GM21423 (cell line): Measurements from ENCODE around the gene HPCAL4.

Source experiments
- ATAC-seq: cut with Tn5 transposase; IDR thresholded peaks from one replicate; pipeline ENCODE4 v1.9.1; 2021; ENCODE audit warnings: mild to moderate bottlenecking, moderate library complexity; ENCODE audit not compliant: unreplicated experiment

The HPCAL4 gene

GRCh38 chr1:39652554-39652953, 38.7 kb downstream of the HPCAL4 start:
- ATAC-seq: no peak

GRCh38 chr1:39652105-39652504, 39.1 kb downstream of the HPCAL4 start:
- ATAC-seq: no peak

- no peak for ATAC-seq
These were observed 40.8 kb downstream of the HPCAL4 start for GRCh38 chr1:39650431-39650830.

GRCh38 chr1:39649636-39650185, 41.5 kb downstream of the HPCAL4 start:
- no peak for ATAC-seq

- no peak for ATAC-seq
These were observed 42.7 kb downstream of the HPCAL4 start for GRCh38 chr1:39648496-39648895.

DNA sequence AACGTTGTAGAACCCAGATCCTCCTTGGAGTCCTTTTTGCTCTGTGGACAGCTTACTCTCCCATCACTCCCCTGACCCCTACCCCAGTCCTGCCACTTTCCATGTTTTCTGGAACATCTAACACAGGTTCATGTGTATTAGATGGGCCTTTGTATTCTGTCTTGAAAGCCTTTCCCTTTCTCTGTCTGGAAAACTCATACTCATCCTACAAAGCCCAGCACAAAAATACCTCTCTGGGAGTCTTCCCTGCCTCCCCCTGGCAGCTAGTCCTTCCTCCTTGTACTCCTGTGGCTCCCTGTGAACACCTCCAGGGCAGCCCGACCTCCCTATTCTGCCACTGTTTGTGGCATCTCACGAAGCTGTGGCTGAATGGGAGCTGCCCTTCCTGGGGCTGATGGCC, 44.0 kb downstream of the HPCAL4 start:
- no peak for ATAC-seq

- no peak for ATAC-seq
These were observed 44.8 kb downstream of the HPCAL4 start for GRCh38 chr1:39646232-39647081.

- no peak for ATAC-seq
These were observed 45.7 kb downstream of the HPCAL4 start for GRCh38 chr1:39645411-39646043.

GRCh38 chr1:39643705-39644104, 47.5 kb downstream of the HPCAL4 start:
- no peak for ATAC-seq

- no peak for ATAC-seq
These were observed 48.4 kb downstream of the HPCAL4 start for GRCh38 chr1:39642796-39643195.

DNA sequence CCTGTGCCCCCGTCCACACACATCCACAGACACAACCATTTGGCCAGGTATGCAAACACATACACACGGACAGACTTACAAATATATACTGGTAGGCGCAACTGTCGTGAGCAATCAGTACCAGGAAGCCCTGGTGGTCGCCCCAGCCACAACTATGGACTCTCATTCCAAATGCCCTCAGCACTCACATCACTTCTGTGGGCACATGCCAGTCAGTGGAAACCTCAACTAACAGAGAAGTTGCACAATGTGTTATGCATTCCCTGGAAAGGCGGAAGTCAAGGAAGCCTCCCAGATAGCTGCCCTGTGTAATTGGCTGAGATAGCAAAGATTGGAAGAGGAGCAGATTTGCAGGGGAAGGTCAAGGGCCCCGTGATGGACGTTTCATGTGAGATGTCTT, 50.4 kb downstream of the HPCAL4 start:
- ATAC-seq: no peak

- ATAC-seq: no peak
These were observed 51.7 kb downstream of the HPCAL4 start, which contains the start of gene HEYL for GRCh38 chr1:39639305-39640130. TSS of gene HEYL (minus strand) at chr1:39639643. CDS start at chr1:39639625, 18 bp downstream.

GRCh38 chr1:39638965-39639304, 52.3 kb downstream of the HPCAL4 start:
- no peak for ATAC-seq

DNA sequence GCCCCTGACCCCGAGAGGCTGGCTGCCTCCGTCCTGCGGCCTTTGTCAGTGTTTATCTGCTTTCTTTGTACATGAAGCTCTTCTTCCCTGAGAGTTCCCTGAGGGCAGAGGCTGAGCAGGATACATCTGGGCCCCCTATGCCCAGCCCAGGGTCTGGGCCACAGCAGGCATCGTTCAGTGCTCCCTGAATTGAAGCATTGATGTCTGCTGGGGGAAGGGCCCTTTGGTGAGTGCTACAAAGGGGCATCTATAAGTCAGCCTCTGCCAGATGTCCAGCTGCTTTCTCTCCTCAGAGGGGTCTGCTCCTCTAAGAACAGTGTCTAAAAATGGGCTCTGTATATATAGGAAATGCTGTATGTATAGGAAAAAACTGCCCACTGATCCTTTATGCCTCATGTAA, 53.9 kb downstream of the HPCAL4 start:
- no peak for ATAC-seq

DNA sequence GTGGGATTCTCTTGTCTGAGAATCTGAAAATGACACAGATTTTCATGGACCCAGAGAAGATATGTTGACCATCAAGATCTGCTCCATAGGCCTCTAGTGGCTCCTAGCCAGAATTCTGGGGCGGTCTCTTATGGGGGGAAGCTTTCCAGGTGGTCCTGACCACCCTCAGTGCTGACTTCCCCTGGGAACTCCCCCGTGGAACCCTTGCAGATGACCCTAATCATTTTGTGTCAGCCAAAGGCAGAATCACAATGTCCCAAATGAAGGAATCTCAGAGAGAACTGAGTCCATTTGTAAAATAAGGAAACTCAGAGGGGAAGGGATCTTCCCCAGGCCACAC, 55.4 kb downstream of the HPCAL4 start:
- ATAC-seq: no peak

- no peak for ATAC-seq
These were observed 55.9 kb downstream of the HPCAL4 start for GRCh38 chr1:39635205-39635870.

- ATAC-seq: no peak
These were observed 57.8 kb downstream of the HPCAL4 start for GRCh38 chr1:39633422-39633821.

DNA sequence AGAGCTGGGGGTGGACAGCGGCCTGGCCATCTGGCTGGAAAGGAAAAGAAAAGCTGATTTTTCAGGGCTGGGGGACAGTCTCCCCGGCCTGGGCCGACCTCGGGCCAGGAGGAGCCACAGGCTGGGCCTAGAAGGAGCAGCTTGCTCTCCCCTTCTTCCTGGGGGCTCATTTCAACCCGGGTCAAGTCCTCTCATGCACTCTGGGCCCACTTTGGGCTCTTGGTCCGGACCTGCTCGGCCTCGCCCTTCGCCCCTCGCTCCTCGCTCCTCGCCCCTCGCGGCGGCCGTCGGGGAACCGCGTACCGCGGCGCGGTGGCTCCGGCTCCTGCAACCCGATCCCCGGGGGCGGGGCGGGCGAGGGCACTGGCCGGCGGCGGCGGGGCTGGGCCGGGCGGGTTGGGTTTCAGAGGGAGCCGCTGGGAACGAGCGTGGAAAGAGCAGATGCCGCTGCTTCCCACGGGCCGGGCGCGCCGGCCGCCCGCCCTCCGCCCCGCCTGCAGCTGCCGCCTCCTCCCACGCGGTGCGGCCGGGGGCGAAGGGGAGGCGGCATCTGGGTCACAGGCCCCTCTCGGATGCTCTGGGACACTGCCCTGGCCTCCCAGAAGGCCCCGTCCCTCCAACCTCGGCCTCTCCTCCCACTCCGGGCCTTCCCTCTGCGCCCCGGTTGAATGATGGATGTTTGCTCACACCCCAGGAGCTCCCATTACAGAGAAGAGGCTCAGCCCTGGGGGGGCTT, 58.4 kb downstream of the HPCAL4 start:
- no peak for ATAC-seq

DNA sequence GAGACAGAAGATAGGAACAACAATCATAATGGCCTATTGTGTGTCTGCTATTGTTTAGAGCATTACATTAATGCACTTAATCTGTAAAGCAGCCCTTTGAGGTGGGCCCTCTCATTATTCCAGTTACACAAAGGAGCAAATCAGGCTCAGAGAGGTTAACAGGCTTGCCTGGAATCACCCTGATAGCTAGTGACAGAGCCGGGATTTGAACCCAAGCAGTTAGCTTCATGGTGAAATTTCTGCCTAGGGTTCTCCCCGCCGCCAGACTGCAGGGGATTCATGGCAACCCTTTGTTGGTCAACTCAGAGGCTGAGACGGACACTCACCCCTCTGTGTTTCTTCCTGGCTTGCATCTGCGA, 58.9 kb downstream of the HPCAL4 start:
- ATAC-seq: no peak
